Panc1 (cell line): Measurements from ENCODE around the gene KDM4B.

Source experiments
- CTCF ChIP-seq: fragments of 450-650 bp; IDR thresholded peaks from 2 replicates; pipeline ENCODE4 v1.5.1; 2017; ENCODE audit warnings: mild to moderate bottlenecking
- POLR2AphosphoS5 ChIP-seq: IDR thresholded peaks from 2 replicates; pipeline ENCODE4 v1.6.1; 2012; ENCODE audit warnings: mild to moderate bottlenecking, low read depth, low read length, moderate library complexity
- SIN3A ChIP-seq: IDR thresholded peaks from 2 replicates; pipeline ENCODE4 v1.6.1; 2012; ENCODE audit warnings: low read depth, mild to moderate bottlenecking, low read length, moderate library complexity, borderline replicate concordance; ENCODE audit not compliant: insufficient read depth
- TCF7L2 ChIP-seq: IDR thresholded peaks from 2 replicates; pipeline ENCODE4 v1.6.1; 2011; ENCODE audit warnings: mild to moderate bottlenecking, low read depth, low read length, inconsistent platforms

GRCh38 chr19:5149508-5149907 is 180.6 kb downstream of the KDM4B start:
- no peak for TF ChIP-seq CTCF
- no peak for TF ChIP-seq POLR2AphosphoS5
- TF ChIP-seq SIN3A = no peak
- TF ChIP-seq TCF7L2 = no peak
